Measurements from ENCODE around the gene CACNA2D2. TPM values are rescaled to one million over a fixed set of nuclear protein-coding genes. Genes with fewer than 3 reads are reported as not detected.

The CACNA2D2 gene
- total RNA-seq, 1 donor from 2014 or later: 0.40 TPM

DNA sequence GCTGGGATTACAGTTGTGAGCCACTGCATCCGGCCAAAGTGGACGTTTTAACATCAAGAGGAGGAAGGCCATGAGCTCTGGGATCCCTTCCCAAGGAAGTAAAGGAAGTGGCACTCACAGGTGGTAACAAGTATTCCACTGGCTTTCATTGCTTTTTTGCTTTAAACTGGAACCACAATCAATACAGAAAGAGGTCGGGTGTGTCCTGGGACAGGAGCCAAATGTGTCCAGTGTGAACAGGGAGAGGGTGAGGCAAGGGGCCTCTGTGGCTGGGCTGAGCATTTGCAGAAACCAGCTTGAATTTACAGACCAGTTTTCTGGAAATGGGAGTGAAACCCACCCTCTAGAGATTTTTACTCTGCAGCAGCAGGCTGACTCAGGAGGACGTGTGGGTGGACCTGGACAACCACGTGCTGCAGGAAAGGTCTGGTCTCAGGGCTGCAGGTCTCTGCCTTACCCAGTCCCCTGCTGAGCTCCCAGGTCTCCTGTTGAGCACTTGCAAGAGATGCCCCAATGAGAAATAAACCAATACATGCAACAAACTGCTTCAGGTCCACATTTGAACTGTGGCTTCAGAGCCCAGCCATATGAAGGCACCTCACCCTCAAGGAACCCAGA lies 101.3 kb downstream of the CACNA2D2 start:
- Mint-ChIP-seq H3K27me3 (ENCODE audit: low read depth) (peaks cover 28% of the 10 kb centered on the region), H3K36me3 (ENCODE audit: low read depth) (no peaks in the 10 kb centered on the region), H3K4me1 (ENCODE audit: low read depth) (no peaks in the 10 kb centered on the region), H3K9me3 (ENCODE audit: low read depth) (no peaks in the 10 kb centered on the region), H3K27ac (ENCODE audit: unreplicated experiment) (no peak overlapping the region), H3K4me3 (ENCODE audit: unreplicated experiment) (no peak overlapping the region)
- TF ChIP-seq, protein P1, sequence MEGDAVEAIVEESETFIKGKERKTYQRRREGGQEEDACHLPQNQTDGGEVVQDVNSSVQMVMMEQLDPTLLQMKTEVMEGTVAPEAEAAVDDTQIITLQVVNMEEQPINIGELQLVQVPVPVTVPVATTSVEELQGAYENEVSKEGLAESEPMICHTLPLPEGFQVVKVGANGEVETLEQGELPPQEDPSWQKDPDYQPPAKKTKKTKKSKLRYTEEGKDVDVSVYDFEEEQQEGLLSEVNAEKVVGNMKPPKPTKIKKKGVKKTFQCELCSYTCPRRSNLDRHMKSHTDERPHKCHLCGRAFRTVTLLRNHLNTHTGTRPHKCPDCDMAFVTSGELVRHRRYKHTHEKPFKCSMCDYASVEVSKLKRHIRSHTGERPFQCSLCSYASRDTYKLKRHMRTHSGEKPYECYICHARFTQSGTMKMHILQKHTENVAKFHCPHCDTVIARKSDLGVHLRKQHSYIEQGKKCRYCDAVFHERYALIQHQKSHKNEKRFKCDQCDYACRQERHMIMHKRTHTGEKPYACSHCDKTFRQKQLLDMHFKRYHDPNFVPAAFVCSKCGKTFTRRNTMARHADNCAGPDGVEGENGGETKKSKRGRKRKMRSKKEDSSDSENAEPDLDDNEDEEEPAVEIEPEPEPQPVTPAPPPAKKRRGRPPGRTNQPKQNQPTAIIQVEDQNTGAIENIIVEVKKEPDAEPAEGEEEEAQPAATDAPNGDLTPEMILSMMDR (IDR thresholded peaks at IDR 0.05): no peak
- no peak for DNase-seq (ENCODE audit: low spot score)

DNA sequence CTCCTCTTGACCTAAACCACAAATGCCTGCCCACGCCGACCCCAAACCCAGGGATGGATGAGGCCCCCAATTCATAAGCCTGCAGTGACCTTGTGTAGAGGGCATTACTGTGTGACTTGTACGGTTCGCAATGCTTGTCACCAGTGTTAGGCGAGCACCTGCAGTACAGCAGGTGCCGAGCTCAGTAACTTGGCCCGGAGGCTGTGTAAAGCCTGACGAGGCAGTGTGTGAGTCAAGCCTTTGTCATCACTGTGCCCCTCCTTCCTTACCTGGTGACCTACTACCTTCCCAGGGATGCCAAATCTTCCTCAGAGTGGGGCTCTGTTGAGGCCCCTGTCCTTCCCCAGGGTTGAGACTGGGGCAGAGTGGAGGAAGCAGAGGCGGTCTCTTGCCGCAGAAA lies 106.9 kb downstream of the CACNA2D2 start:
- no peak overlapping the region for H3K4me3 Mint-ChIP-seq (ENCODE audit: unreplicated experiment)
- H3K9me3 Mint-ChIP-seq (ENCODE audit: low read depth): no peaks in the 10 kb centered on the region
- H3K36me3 Mint-ChIP-seq (ENCODE audit: low read depth): no peaks in the 10 kb centered on the region
- H3K27me3 Mint-ChIP-seq (ENCODE audit: low read depth): peaks cover 12% of the 10 kb centered on the region
- TF ChIP-seq, protein P1 (IDR thresholded peaks at IDR 0.05): no peak
- no peak overlapping the region for H3K27ac Mint-ChIP-seq (ENCODE audit: unreplicated experiment)
- no peaks in the 10 kb centered on the region for H3K4me1 Mint-ChIP-seq (ENCODE audit: low read depth)
- no peak for DNase-seq (ENCODE audit: low spot score)

- H3K4me3 Mint-ChIP-seq (ENCODE audit: unreplicated experiment): no peak overlapping the region
- peaks cover 10% of the 10 kb centered on the region for H3K27me3 Mint-ChIP-seq (ENCODE audit: low read depth)
- TF ChIP-seq, protein P1 (IDR thresholded peaks at IDR 0.05): no peak
- no peak for DNase-seq (ENCODE audit: low spot score)
- no peaks in the 10 kb centered on the region for H3K36me3 Mint-ChIP-seq (ENCODE audit: low read depth)
- H3K27ac Mint-ChIP-seq (ENCODE audit: unreplicated experiment): no peak overlapping the region
- no peaks in the 10 kb centered on the region for H3K9me3 Mint-ChIP-seq (ENCODE audit: low read depth)
- H3K4me1 Mint-ChIP-seq (ENCODE audit: low read depth): no peaks in the 10 kb centered on the region
These were observed 108.2 kb downstream of the CACNA2D2 start for GRCh38 chr3:50395070-50395860.

GRCh38 chr3:50393061-50393460 lies 110.4 kb downstream of the CACNA2D2 start:
- H3K27ac Mint-ChIP-seq (ENCODE audit: unreplicated experiment): no peak overlapping the region
- no peak overlapping the region for H3K4me3 Mint-ChIP-seq (ENCODE audit: unreplicated experiment)
- TF ChIP-seq, protein P1 (IDR thresholded peaks at IDR 0.05): no peak
- no peak for DNase-seq (ENCODE audit: low spot score)
- H3K9me3 Mint-ChIP-seq (ENCODE audit: low read depth): no peaks in the 10 kb centered on the region
- peaks cover 6% of the 10 kb centered on the region for H3K4me1 Mint-ChIP-seq (ENCODE audit: low read depth)
- H3K36me3 Mint-ChIP-seq (ENCODE audit: low read depth): no peaks in the 10 kb centered on the region
- no peaks in the 10 kb centered on the region for H3K27me3 Mint-ChIP-seq (ENCODE audit: low read depth)

DNA sequence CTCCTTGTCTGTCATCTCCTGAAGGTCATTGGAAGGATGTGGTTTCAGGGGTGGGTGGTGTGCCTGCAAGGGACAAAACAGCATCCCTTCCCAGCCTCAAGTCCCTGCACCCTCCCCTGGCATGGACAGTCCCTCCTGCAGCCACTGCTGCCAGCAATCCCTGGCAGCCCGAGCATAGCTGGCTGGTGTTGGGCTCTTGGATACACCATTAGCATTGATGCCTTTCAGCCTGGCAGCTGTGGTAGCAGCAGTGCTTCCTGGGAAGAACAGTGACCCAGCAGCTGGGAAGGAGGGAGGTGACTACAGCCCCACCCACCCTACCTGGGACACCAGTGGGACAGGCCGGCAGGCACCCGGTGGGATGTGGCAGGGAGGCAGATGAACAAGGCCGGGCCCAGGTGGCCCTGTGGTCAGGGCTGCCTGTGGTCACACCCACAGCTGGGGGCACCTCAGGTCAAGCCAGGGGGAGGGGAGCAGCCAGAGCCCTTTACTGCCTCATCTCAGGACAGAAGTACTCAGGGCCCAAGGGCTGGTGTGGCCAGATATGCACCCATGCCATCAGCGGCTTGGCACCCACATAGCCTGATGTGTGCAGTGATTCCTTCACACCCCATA lies 111.2 kb downstream of the CACNA2D2 start:
- Mint-ChIP-seq H3K4me3 (ENCODE audit: unreplicated experiment) (no peak overlapping the region), H3K4me1 (ENCODE audit: low read depth) (peaks cover 6% of the 10 kb centered on the region), H3K27ac (ENCODE audit: unreplicated experiment) (no peak overlapping the region), H3K36me3 (ENCODE audit: low read depth) (no peaks in the 10 kb centered on the region), H3K9me3 (ENCODE audit: low read depth) (no peaks in the 10 kb centered on the region), H3K27me3 (ENCODE audit: low read depth) (no peaks in the 10 kb centered on the region)
- TF ChIP-seq, protein P1 (IDR thresholded peaks at IDR 0.05): no peak
- DNase-seq (ENCODE audit: low spot score): no peak

Measured in chondrocyte (in vitro differentiated cells).